Glutamatergic neuron (in vitro differentiated cells): ENCODE data around the gene ACSF2. TPM values are rescaled to one million over a fixed set of nuclear protein-coding genes. Genes with fewer than 3 reads are reported as not detected.
"Not testable (repeated sequence)": the region's sequence is repeated elsewhere in the genome, so short reads cannot be mapped to it uniquely, and the experiment has no call there.

Experiments
- DNase-seq: peaks from one replicate; pipeline ENCODE4 v3.0.0; 2022
- H3K27ac Mint-ChIP-seq: one replicate; pipeline ENCODE4 v1.8.0; 2020; ENCODE audit warnings: mild to moderate bottlenecking, mixed read lengths, inconsistent platforms; ENCODE audit not compliant: unreplicated experiment
- H3K27me3 Mint-ChIP-seq: one replicate; pipeline ENCODE4 v1.8.0; 2020; ENCODE audit warnings: mild to moderate bottlenecking, moderate library complexity, mixed read lengths, inconsistent platforms; ENCODE audit not compliant: unreplicated experiment
- H3K36me3 Mint-ChIP-seq: one replicate; pipeline ENCODE4 v1.8.0; 2020; ENCODE audit warnings: mild to moderate bottlenecking, mixed read lengths, inconsistent platforms; ENCODE audit not compliant: unreplicated experiment
- H3K4me1 Mint-ChIP-seq: one replicate; pipeline ENCODE4 v1.8.0; 2020; ENCODE audit warnings: mild to moderate bottlenecking, low read depth, mixed read lengths, inconsistent platforms; ENCODE audit not compliant: unreplicated experiment
- H3K4me3 Mint-ChIP-seq: one replicate; pipeline ENCODE4 v1.8.0; 2020; ENCODE audit warnings: mild to moderate bottlenecking, mixed read lengths, inconsistent platforms; ENCODE audit not compliant: unreplicated experiment
- H3K9me3 Mint-ChIP-seq: one replicate; pipeline ENCODE4 v1.8.0; 2020; ENCODE audit warnings: mild to moderate bottlenecking, moderate library complexity, mixed read lengths, inconsistent platforms; ENCODE audit not compliant: unreplicated experiment
- total RNA-seq: library from RNA; stranded (reverse); fragmentation: NEBNext Ultra II Directional; extraction: Animal tissue kit (Norgen Biotek cat#: 25700); gene quantifications from one replicate; pipeline ENCODE4 v1.2.1, GENCODE V29; 2021; ENCODE audit not compliant: unreplicated experiment
- TF ChIP-seq, protein P1 (sequence below): fragments of 200-600 bp; sonication (generic); IDR thresholded peaks from one replicate; pipeline ENCODE4 v1.5.0; 2021; ENCODE audit not compliant: partially characterized antibody, unreplicated experiment

ACSF2 gene
- total RNA-seq, 1 donor from 2014 or later: 52.2 TPM

DNA sequence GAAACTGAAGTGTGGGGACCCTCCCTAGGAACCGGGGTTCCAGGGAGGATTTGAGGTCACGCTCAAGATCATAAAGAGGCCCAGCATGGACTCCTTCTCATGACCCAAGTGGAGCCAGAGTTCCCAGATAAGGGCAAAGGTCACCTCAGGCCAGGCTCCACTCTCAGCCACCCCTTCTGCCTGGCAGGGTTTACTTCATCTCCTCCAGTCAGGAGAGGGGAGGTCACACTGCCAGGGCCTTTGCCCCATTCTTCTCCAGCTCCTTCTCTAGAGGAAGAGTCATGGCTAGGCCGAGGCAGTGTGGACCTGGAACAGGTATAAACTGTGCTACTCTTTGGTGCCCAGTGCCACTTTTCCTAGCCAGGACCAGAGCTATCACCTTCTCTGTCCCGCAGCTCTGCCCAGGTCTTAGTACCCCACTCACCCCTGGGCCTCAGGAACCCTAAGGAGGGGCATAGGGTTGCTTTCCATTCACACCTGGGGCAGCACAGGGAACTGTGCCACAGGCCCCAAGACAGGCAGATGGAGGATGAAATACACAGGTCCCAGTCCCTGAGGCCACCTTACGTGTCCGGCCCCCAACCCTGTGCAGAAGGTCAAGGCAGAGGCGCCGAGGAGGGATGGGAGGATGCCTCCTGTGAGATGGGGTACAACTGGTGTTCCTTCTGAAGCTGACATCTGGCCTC, 879 bp upstream of the ACSF2 start:
- Mint-ChIP-seq H3K4me3 (peak overlapping the region; percentile 89), H3K27ac (peak overlapping the region; percentile 96)

DNA sequence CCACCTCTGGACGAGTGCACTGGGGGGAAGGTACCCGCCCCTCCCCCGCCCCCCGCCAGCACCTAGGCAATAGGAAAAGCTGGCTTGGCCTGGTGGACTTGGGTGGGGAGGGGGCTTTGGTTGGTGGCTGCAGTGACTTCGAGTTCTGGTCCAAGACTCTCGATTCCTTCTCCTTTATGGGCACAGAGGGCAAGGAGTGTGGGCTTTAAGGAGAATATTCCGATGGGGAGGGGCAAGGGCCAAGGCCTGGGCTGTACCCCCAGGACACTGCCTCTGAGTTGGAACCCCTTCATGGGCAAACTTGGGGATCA, 409 bp downstream of the ACSF2 start:
- Mint-ChIP-seq H3K27ac (peak overlapping the region; percentile 36), H3K36me3 (no peaks in the 10 kb centered on the region), H3K27me3 (peaks cover 6% of the 10 kb centered on the region), H3K9me3 (peaks cover 3% of the 10 kb centered on the region), H3K4me1 (peaks cover 12% of the 10 kb centered on the region), H3K4me3 (peak overlapping the region; percentile 82)
- TF ChIP-seq, protein P1, sequence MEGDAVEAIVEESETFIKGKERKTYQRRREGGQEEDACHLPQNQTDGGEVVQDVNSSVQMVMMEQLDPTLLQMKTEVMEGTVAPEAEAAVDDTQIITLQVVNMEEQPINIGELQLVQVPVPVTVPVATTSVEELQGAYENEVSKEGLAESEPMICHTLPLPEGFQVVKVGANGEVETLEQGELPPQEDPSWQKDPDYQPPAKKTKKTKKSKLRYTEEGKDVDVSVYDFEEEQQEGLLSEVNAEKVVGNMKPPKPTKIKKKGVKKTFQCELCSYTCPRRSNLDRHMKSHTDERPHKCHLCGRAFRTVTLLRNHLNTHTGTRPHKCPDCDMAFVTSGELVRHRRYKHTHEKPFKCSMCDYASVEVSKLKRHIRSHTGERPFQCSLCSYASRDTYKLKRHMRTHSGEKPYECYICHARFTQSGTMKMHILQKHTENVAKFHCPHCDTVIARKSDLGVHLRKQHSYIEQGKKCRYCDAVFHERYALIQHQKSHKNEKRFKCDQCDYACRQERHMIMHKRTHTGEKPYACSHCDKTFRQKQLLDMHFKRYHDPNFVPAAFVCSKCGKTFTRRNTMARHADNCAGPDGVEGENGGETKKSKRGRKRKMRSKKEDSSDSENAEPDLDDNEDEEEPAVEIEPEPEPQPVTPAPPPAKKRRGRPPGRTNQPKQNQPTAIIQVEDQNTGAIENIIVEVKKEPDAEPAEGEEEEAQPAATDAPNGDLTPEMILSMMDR: no peak
- DNase-seq: no peak

More for the DNA sequence above, 879 bp upstream of the ACSF2 start:
- peaks cover 3% of the 10 kb centered on the region for H3K9me3 Mint-ChIP-seq
- peaks cover 12% of the 10 kb centered on the region for H3K4me1 Mint-ChIP-seq
- H3K27me3 Mint-ChIP-seq: peaks cover 4% of the 10 kb centered on the region
- TF ChIP-seq, protein P1: no peak
- DNase-seq: no peak
- no peaks in the 10 kb centered on the region for H3K36me3 Mint-ChIP-seq

GRCh38 chr17:50426814-50427787, 1.1 kb downstream of the ACSF2 start:
- Mint-ChIP-seq H3K27me3 (peaks cover 6% of the 10 kb centered on the region), H3K36me3 (no peaks in the 10 kb centered on the region), H3K9me3 (peaks cover 3% of the 10 kb centered on the region), H3K27ac (peak overlapping the region; percentile 36), H3K4me3 (peak overlapping the region; percentile 82), H3K4me1 (peaks cover 12% of the 10 kb centered on the region)
- DNase-seq: peak; percentile 46
- TF ChIP-seq, protein P1: no peak

DNA sequence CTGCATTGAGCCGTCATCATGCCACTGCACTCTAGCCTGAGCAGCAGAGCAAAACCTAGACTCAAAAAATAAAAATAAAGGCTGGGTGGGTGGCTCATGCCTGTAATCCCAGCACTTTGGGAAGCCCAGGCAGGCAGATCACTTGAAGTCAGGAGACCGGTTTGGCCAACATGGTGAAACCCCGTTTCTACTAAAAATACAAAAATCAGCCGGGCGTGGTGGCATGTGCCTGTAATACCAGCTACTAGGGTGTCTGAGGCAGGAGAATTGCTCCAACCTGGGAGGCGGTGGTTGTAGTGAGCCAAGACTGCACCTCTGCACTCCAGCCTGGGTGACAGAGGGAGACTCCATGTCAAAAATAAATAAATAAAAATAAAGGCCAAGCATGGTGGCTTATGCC, 2.1 kb downstream of the ACSF2 start:
- peak overlapping the region; percentile 82 for H3K4me3 Mint-ChIP-seq
- not testable (repeated sequence) for H3K27me3 Mint-ChIP-seq, DNase-seq, H3K36me3 Mint-ChIP-seq, H3K27ac Mint-ChIP-seq, H3K9me3 Mint-ChIP-seq
- H3K4me1 Mint-ChIP-seq: peaks cover 12% of the 10 kb centered on the region

GRCh38 chr17:50428831-50429424, 2.9 kb downstream of the ACSF2 start:
- Mint-ChIP-seq H3K9me3 (peaks cover 3% of the 10 kb centered on the region), H3K36me3 (no peaks in the 10 kb centered on the region), H3K27ac (no peak overlapping the region), H3K27me3 (peaks cover 8% of the 10 kb centered on the region), H3K4me3 (no peak overlapping the region), H3K4me1 (peaks cover 11% of the 10 kb centered on the region)
- TF ChIP-seq, protein P1: no peak
- no peak for DNase-seq
